ENCODE results near the gene ADGRA1.

Gene ADGRA1

GRCh38 chr10:133115976-133116375 is 28.3 kb downstream of the ADGRA1 start:
- no peaks in the 10 kb centered on the region for H3K9me3 Mint-ChIP-seq
- H3K4me1 Mint-ChIP-seq (ENCODE audit: low read depth) = no peaks in the 10 kb centered on the region
- no peaks in the 10 kb centered on the region for H3K36me3 Mint-ChIP-seq (ENCODE audit: low read depth)
- H3K4me3 Mint-ChIP-seq = no peak overlapping the region
- H3K27ac Mint-ChIP-seq = no peak overlapping the region
- no peaks in the 10 kb centered on the region for H3K27me3 Mint-ChIP-seq

DNA sequence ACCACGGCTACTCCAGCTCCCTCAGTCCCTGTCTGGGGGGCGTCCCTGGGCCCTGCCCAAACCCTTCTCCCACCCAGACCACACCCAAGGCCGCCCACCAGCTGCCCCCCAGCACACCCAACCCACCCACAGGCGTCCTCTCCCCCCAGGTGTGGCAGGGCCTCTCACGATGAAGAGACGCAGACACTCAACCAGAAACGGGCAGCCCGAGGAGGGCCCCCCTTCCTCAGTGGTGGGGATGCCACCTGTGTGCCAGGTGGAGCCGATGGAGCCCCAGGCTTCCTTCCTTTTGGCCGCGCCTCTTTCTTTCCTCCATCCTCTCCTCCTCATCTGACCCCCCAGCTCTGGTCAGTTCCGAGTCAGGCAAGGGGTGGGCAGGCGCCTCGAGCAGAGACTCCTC is 28.7 kb downstream of the ADGRA1 start:
- Mint-ChIP-seq H3K4me1 (ENCODE audit: low read depth) (no peaks in the 10 kb centered on the region), H3K36me3 (ENCODE audit: low read depth) (no peaks in the 10 kb centered on the region), H3K4me3 (no peak overlapping the region), H3K27me3 (no peaks in the 10 kb centered on the region), H3K9me3 (no peaks in the 10 kb centered on the region), H3K27ac (no peak overlapping the region)

- H3K4me3 Mint-ChIP-seq = no peak overlapping the region
- no peaks in the 10 kb centered on the region for H3K27me3 Mint-ChIP-seq
- no peaks in the 10 kb centered on the region for H3K36me3 Mint-ChIP-seq (ENCODE audit: low read depth)
- no peak overlapping the region for H3K27ac Mint-ChIP-seq
- no peaks in the 10 kb centered on the region for H3K9me3 Mint-ChIP-seq
- H3K4me1 Mint-ChIP-seq (ENCODE audit: low read depth) = no peaks in the 10 kb centered on the region
Observed at GRCh38 chr10:133117036-133117687, 29.4 kb downstream of the ADGRA1 start.

- H3K27ac Mint-ChIP-seq = no peak overlapping the region
- peaks cover under 1% of the 10 kb centered on the region for H3K27me3 Mint-ChIP-seq
- no peaks in the 10 kb centered on the region for H3K36me3 Mint-ChIP-seq (ENCODE audit: low read depth)
- no peaks in the 10 kb centered on the region for H3K4me1 Mint-ChIP-seq (ENCODE audit: low read depth)
- H3K4me3 Mint-ChIP-seq = no peak overlapping the region
- H3K9me3 Mint-ChIP-seq = no peaks in the 10 kb centered on the region
Observed at GRCh38 chr10:133117688-133118071, 30.0 kb downstream of the ADGRA1 start.

DNA sequence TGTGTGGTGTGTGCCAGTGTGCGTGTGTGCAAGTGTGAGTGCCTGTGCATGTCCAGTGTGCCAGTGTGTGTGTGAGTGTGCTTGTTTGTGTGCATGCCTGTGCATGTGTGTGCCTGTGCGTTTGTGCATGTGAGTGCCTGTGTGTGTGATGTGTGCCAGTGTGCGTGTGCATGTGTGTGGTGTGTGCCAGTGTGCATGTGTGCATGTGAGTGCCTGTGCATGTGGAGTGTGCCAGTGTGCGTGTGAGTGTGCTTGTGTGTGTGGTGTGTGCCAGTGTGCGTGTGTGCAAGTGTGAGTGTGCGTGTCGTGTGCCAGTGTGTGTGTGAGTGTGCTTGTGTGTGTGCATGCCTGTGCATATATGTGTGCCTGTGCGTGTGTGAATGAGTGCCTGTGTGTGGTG is 33.8 kb downstream of the ADGRA1 start:
- no peak overlapping the region for H3K4me3 Mint-ChIP-seq
- peaks cover 15% of the 10 kb centered on the region for H3K27me3 Mint-ChIP-seq
- no peaks in the 10 kb centered on the region for H3K9me3 Mint-ChIP-seq
- H3K27ac Mint-ChIP-seq = no peak overlapping the region
- H3K4me1 Mint-ChIP-seq (ENCODE audit: low read depth) = peaks cover 4% of the 10 kb centered on the region
- H3K36me3 Mint-ChIP-seq (ENCODE audit: low read depth) = no peaks in the 10 kb centered on the region

- Mint-ChIP-seq H3K4me3 (no peak overlapping the region), H3K4me1 (ENCODE audit: low read depth) (peaks cover 4% of the 10 kb centered on the region), H3K27ac (no peak overlapping the region), H3K9me3 (no peaks in the 10 kb centered on the region), H3K36me3 (ENCODE audit: low read depth) (no peaks in the 10 kb centered on the region), H3K27me3 (peaks cover 15% of the 10 kb centered on the region)
Observed at GRCh38 chr10:133122171-133122935, 34.6 kb downstream of the ADGRA1 start.

- Mint-ChIP-seq H3K4me1 (ENCODE audit: low read depth) (peaks cover 4% of the 10 kb centered on the region), H3K27me3 (peaks cover 15% of the 10 kb centered on the region), H3K36me3 (ENCODE audit: low read depth) (no peaks in the 10 kb centered on the region), H3K4me3 (no peak overlapping the region), H3K27ac (no peak overlapping the region), H3K9me3 (no peaks in the 10 kb centered on the region)
Observed at GRCh38 chr10:133123050-133123745, 35.5 kb downstream of the ADGRA1 start.

DNA sequence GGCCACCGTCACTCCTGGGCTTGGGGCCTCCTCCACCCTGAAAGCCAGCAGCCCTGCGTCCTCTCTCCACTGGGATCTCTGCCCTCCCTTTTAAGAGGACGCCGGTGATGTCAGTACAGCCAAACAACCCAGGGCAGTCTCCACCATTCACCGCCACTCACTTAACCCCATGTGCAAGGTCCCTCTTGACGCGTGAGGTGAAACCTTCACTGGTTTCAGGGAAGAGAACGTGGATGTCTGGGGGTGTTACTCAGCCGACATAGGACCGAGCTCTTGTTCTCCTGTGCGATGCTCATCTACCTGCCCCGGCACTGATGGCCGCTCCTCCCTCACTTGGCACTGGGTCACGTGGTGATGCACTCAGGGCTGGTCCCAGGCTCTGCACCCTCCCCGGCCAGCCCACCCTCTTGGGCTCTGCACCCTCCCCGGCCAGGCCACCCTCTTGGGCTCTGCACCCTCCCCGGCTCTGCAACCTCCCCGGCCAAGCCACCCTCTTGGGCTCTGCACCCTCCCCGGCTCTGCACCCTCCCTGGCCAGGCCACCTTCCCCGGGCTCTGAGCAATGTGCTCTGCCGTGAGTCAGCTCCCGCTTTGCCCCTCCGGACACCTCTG is 36.1 kb downstream of the ADGRA1 start:
- peaks cover 4% of the 10 kb centered on the region for H3K4me1 Mint-ChIP-seq (ENCODE audit: low read depth)
- no peaks in the 10 kb centered on the region for H3K9me3 Mint-ChIP-seq
- peaks cover 15% of the 10 kb centered on the region for H3K27me3 Mint-ChIP-seq
- no peak overlapping the region for H3K27ac Mint-ChIP-seq
- H3K4me3 Mint-ChIP-seq = no peak overlapping the region
- no peaks in the 10 kb centered on the region for H3K36me3 Mint-ChIP-seq (ENCODE audit: low read depth)

DNA sequence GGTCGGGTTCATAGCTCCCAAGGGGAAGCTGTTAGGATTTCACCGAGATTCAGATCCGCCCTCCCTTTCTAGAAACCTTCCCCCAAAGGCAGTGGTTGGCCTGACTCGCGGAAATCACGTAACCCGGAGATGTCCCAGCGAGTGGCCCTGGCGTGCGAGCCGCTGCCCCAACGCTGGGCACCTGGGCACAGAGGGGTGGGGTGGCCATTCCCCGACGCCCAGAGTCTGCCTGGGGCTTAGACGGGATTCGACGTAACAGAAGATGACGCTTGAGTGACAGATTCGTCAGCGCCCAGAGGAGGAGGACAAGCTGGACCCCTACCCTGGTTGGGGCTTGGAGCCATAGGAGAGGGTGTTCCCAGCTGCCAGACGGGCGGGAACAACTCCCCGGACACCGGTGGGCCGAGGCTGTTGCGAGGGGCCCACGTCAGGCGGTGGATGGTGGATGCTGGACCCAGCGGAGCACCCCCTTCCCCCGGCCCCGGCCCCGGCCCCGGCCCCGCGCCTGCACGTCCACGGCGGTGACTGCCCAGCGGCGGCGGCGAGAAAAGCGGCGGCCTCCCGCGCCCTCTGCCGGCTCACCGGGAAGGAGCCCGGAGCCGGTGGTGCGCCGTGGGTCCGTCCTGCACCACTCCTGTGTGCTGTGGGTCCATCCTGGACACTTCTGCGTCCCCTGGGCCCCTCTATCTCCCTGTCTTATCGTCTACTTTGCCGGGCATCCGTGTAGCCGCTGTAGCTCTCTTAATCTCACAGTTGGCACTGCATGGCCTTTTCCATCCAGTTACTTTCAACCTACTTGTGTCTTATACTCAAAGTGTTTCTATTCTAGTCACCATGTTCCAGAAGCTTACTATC is 36.9 kb downstream of the ADGRA1 start:
- Mint-ChIP-seq H3K27ac (no peak overlapping the region), H3K4me1 (ENCODE audit: low read depth) (peaks cover 4% of the 10 kb centered on the region), H3K9me3 (no peaks in the 10 kb centered on the region), H3K4me3 (no peak overlapping the region), H3K27me3 (peaks cover 15% of the 10 kb centered on the region), H3K36me3 (ENCODE audit: low read depth) (no peaks in the 10 kb centered on the region)

- H3K4me3 Mint-ChIP-seq = no peak overlapping the region
- H3K27me3 Mint-ChIP-seq = peaks cover 15% of the 10 kb centered on the region
- H3K9me3 Mint-ChIP-seq = no peaks in the 10 kb centered on the region
- no peak overlapping the region for H3K27ac Mint-ChIP-seq
- no peaks in the 10 kb centered on the region for H3K36me3 Mint-ChIP-seq (ENCODE audit: low read depth)
- peaks cover 4% of the 10 kb centered on the region for H3K4me1 Mint-ChIP-seq (ENCODE audit: low read depth)
Observed at GRCh38 chr10:133125901-133126300, 38.2 kb downstream of the ADGRA1 start.

- Mint-ChIP-seq H3K4me1 (ENCODE audit: low read depth) (peaks cover 4% of the 10 kb centered on the region), H3K9me3 (no peaks in the 10 kb centered on the region), H3K27ac (no peak overlapping the region), H3K36me3 (ENCODE audit: low read depth) (no peaks in the 10 kb centered on the region), H3K4me3 (no peak overlapping the region), H3K27me3 (peaks cover 15% of the 10 kb centered on the region)
Observed at GRCh38 chr10:133126431-133127290, 38.9 kb downstream of the ADGRA1 start.

DNA sequence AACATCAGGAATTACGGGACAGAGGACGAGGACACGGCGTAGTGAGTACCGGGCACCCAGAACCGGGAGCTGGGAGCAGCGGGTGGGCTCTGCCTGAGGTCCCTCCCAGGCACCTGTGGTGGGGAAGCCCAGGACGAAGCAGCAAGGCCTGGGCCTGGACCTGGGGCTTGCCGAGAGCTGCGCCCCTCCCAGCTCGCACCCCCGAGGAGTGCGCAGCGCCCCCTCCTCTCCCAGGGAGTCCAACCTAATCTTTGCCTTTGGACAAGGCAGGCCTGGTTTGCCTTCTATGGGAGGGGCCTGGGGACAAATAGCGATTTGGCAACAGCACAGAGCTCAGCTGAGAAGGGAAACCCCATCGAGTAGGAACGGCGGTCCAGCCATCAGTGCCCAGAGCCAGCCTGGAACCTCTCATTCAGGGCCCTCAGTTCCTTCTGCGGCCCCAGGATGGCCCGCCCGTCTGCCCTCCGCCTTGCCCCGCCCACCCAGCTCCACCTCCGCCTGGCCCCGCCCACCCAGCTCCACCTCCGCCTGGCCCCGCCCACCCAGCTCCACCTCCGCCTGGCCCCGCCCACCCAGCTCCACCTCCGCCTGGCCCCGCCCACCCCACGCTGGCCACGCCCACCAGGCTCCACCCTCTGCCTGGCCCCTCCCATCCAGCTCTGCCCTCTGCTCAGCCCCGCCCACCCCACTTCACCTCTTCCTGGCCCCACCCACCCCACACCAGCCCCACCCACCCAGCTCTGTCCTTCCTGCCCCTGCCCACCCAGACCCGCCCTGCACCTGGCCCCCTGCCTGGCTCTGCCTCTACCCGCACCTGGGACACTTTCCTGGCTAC is 39.8 kb downstream of the ADGRA1 start:
- Mint-ChIP-seq H3K4me1 (ENCODE audit: low read depth) (peaks cover 4% of the 10 kb centered on the region), H3K27ac (no peak overlapping the region), H3K9me3 (no peaks in the 10 kb centered on the region), H3K36me3 (ENCODE audit: low read depth) (no peaks in the 10 kb centered on the region), H3K27me3 (peaks cover 15% of the 10 kb centered on the region), H3K4me3 (no peak overlapping the region)
